Measurements from ENCODE around the gene PTPRS. TPM values are rescaled to one million over a fixed set of nuclear protein-coding genes. Genes with fewer than 3 reads are reported as not detected.
"Not testable (repeated sequence)": the region's sequence is repeated elsewhere in the genome, so short reads cannot be mapped to it uniquely, and the experiment has no call there.

Gene PTPRS
- total RNA-seq: 0.05 and 0.09 TPM in 2 replicates

DNA sequence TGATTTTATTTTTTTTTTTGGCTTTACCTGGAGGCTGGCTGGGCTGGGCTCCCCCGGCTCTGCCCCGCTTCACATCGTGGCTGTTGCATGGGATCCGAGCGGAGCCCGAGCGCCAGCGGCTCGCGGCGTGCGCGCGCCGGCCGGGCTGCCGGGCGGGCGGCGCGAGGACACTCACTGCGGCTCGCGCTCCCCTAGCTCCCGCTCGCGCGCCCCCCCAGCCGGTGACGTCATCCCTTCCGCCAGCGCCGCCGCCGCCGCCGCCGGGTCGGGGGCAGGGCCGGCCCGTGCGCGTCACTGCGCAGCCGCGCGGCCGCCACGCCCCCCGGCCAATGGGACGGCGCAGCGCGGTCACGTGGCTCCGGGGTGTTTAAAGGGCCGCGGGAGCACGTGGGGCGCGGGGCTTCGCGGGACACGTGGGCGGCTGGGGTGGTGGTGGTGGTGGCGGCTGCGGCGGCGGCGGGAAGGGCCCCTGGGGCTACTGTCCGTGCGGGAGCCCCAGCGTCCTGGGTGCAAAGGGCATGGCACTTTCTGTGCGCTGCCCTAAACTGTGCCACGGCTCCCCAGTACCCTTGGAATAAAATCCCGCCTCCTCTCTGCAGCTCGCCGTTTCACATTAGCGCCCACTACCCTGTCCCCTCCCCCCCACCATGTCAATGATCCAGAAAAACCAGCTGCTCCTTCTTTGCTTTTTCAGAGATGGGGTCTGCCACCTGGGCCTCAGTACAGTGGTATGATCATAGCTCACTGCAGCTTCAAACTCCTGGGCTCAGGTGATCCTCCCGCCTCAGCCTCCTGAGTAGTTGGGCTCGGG, at the start of gene PTPRS:
Gene PTPRS, minus strand, starts transcription at position 176 of the 811 bp plus-strand sequence. CDS start 54,672 bp downstream, outside the sequence.
- intact Hi-C loops (cut with micrococcal nuclease): no loop called here
- Mint-ChIP-seq H3K27ac (no peak within 1 kb of the TSS), H3K27me3 (peaks cover 45% of the 10 kb centered on the region), H3K4me1 (peaks cover 8% of the 10 kb centered on the region), H3K4me3 (peak within 1 kb of the TSS; percentile 68), H3K36me3 (ENCODE audit: low read depth) (peaks cover 2% of the 10 kb centered on the region), H3K9me3 (peaks cover 4% of the 10 kb centered on the region)
- peak; percentile 84 for DNase-seq

- peaks cover 21% of the 10 kb centered on the region for H3K9me3 Mint-ChIP-seq
- H3K36me3 Mint-ChIP-seq (ENCODE audit: low read depth): no peaks in the 10 kb centered on the region
- no peak overlapping the region for H3K4me3 Mint-ChIP-seq
- no peaks in the 10 kb centered on the region for H3K4me1 Mint-ChIP-seq
- no peaks in the 10 kb centered on the region for H3K27me3 Mint-ChIP-seq
- intact Hi-C loops (cut with micrococcal nuclease): no loop called here
- no peak for DNase-seq
- no peak overlapping the region for H3K27ac Mint-ChIP-seq
Observed at GRCh38 chr19:5389353-5389752, 48.7 kb upstream of the PTPRS start.

- DNase-seq: no peak
- intact Hi-C loops (cut with micrococcal nuclease): no loop called here
- H3K9me3 Mint-ChIP-seq: peaks cover 24% of the 10 kb centered on the region
- no peak overlapping the region for H3K4me3 Mint-ChIP-seq
- no peaks in the 10 kb centered on the region for H3K27me3 Mint-ChIP-seq
- peaks cover 3% of the 10 kb centered on the region for H3K36me3 Mint-ChIP-seq (ENCODE audit: low read depth)
- no peak overlapping the region for H3K27ac Mint-ChIP-seq
- H3K4me1 Mint-ChIP-seq: no peaks in the 10 kb centered on the region
Observed at GRCh38 chr19:5387472-5387871, 46.9 kb upstream of the PTPRS start.

GRCh38 chr19:5386841-5387240, 46.2 kb upstream of the PTPRS start:
- Mint-ChIP-seq H3K36me3 (ENCODE audit: low read depth) (peaks cover 4% of the 10 kb centered on the region), H3K4me3 (no peak overlapping the region), H3K9me3 (peaks cover 26% of the 10 kb centered on the region), H3K27ac (no peak overlapping the region), H3K4me1 (no peaks in the 10 kb centered on the region), H3K27me3 (no peaks in the 10 kb centered on the region)
- intact Hi-C loops (cut with micrococcal nuclease): no loop called here
- DNase-seq: no peak

- H3K36me3 Mint-ChIP-seq (ENCODE audit: low read depth); H3K4me1 Mint-ChIP-seq; H3K27me3 Mint-ChIP-seq; H3K27ac Mint-ChIP-seq; DNase-seq; intact Hi-C loops (cut with micrococcal nuclease); H3K4me3 Mint-ChIP-seq: not testable (repeated sequence)
- H3K9me3 Mint-ChIP-seq: peaks cover 19% of the 10 kb centered on the region
Observed at GRCh38 chr19:5381197-5381596, 40.6 kb upstream of the PTPRS start.

DNA sequence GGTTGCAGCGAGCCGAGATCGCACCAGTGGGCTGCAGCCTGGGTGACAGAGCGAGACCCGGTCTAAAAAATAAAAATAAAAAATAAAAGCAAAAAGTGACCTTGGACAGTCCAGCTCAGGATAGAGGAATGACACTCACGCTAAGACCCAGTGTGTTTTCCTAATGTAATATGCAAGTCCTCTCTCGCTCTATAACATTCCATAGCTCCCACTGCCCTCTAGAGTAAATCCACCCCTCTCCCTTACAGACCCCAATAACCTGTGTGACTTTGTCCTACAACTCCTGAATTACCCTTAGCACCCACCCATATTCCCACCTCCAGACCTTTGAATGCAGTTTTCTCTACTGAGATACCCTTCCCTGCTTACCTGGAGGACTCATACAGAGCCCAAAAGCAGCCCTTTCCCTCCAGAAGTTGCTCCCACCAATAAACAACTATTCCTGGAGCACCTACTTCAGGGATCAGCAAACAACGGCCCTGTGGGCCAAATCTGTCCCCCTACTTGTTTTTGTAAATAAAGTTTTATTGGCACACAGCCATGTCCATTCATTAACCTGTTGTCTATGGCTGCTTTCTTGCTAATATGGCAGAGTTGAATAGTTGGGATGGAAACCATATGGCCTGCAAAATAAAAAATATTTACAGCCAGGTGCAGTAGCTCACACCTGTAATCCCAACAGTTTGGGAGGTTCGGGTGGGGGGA, 39.8 kb upstream of the PTPRS start:
- Mint-ChIP-seq H3K27ac (no peak overlapping the region), H3K4me1 (no peaks in the 10 kb centered on the region), H3K4me3 (no peak overlapping the region), H3K36me3 (ENCODE audit: low read depth) (peaks cover 5% of the 10 kb centered on the region), H3K9me3 (peaks cover 19% of the 10 kb centered on the region), H3K27me3 (no peaks in the 10 kb centered on the region)
- no peak for DNase-seq
- intact Hi-C loops (cut with micrococcal nuclease): no loop called here

- DNase-seq: no peak
- Mint-ChIP-seq H3K27me3 (no peaks in the 10 kb centered on the region), H3K36me3 (ENCODE audit: low read depth) (peaks cover 2% of the 10 kb centered on the region), H3K9me3 (peaks cover 14% of the 10 kb centered on the region), H3K4me1 (no peaks in the 10 kb centered on the region), H3K27ac (no peak overlapping the region), H3K4me3 (no peak overlapping the region)
- intact Hi-C loops (cut with micrococcal nuclease): no loop called here
Observed at GRCh38 chr19:5376928-5377327, 36.3 kb upstream of the PTPRS start.

- no peak overlapping the region for H3K27ac Mint-ChIP-seq
- peaks cover 5% of the 10 kb centered on the region for H3K9me3 Mint-ChIP-seq
- intact Hi-C loops (cut with micrococcal nuclease): no loop called here
- no peaks in the 10 kb centered on the region for H3K4me1 Mint-ChIP-seq
- DNase-seq: no peak
- no peaks in the 10 kb centered on the region for H3K36me3 Mint-ChIP-seq (ENCODE audit: low read depth)
- H3K4me3 Mint-ChIP-seq: no peak overlapping the region
- no peaks in the 10 kb centered on the region for H3K27me3 Mint-ChIP-seq
Observed at GRCh38 chr19:5372572-5373200, 32.1 kb upstream of the PTPRS start.

GRCh38 chr19:5369962-5370367, 29.4 kb upstream of the PTPRS start:
- Mint-ChIP-seq H3K27me3 (no peaks in the 10 kb centered on the region), H3K9me3 (peaks cover 5% of the 10 kb centered on the region), H3K36me3 (ENCODE audit: low read depth) (no peaks in the 10 kb centered on the region), H3K27ac (no peak overlapping the region), H3K4me1 (no peaks in the 10 kb centered on the region), H3K4me3 (no peak overlapping the region)
- intact Hi-C loops (cut with micrococcal nuclease): no loop called here
- peak; percentile 81 for DNase-seq

GRCh38 chr19:5369304-5369703, 28.7 kb upstream of the PTPRS start:
- no peaks in the 10 kb centered on the region for H3K4me1 Mint-ChIP-seq
- H3K36me3 Mint-ChIP-seq (ENCODE audit: low read depth): no peaks in the 10 kb centered on the region
- intact Hi-C loops (cut with micrococcal nuclease): no loop called here
- H3K9me3 Mint-ChIP-seq: peaks cover 5% of the 10 kb centered on the region
- no peak for DNase-seq
- H3K27ac Mint-ChIP-seq: no peak overlapping the region
- no peak overlapping the region for H3K4me3 Mint-ChIP-seq
- no peaks in the 10 kb centered on the region for H3K27me3 Mint-ChIP-seq

DNA sequence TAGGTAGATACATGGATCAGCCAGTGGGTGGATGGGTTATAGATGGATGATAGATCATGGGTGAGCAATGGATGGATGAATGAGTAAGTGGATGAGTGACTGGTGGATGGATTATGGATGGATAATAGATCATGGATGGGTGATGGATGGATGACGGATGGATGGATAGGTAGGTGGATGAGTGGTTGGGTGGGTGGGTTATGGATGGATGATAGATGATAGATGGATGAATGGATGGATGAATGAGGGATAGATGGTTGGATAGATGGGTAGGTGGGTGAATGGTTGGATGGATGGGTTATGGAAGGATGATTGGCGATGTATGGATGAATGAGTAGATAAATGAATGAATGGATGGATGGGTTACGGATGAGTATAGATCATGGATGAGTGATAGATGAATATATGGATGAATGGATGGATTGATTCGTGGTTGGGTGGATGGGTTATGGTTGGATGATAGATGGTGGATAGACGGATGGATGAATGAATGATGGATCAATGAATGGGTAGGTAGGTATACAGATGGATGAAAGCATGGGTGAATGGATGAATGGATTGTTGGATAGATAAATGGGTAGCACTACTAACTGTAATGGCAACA, 27.0 kb upstream of the PTPRS start:
- H3K4me3 Mint-ChIP-seq: no peak overlapping the region
- H3K27me3 Mint-ChIP-seq: no peaks in the 10 kb centered on the region
- no peaks in the 10 kb centered on the region for H3K36me3 Mint-ChIP-seq (ENCODE audit: low read depth)
- H3K27ac Mint-ChIP-seq: no peak overlapping the region
- intact Hi-C loops (cut with micrococcal nuclease): no loop called here
- H3K9me3 Mint-ChIP-seq: peaks cover 5% of the 10 kb centered on the region
- no peak for DNase-seq
- no peaks in the 10 kb centered on the region for H3K4me1 Mint-ChIP-seq

DNA sequence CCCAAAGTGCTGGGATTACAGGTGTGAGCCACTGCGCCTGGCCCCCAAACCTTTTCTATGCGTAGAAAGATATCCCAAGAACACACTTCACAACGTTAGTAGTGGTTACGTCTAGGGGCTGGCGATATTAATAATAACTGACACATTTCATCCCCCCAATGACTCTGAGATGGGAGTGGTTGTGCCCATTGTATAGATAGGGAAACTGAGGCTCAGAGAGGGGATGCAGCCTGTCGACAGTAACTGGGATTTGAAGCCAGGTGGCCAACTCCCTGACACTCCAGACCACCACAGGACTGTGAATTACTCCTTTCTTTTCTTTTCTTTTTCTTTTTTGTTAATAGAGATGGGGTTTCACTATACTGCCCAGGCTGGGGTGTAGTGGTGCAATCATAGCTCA, 25.3 kb upstream of the PTPRS start:
- Mint-ChIP-seq H3K27ac (no peak overlapping the region), H3K27me3 (no peaks in the 10 kb centered on the region), H3K4me1 (no peaks in the 10 kb centered on the region), H3K36me3 (ENCODE audit: low read depth) (no peaks in the 10 kb centered on the region), H3K4me3 (no peak overlapping the region), H3K9me3 (no peaks in the 10 kb centered on the region)
- DNase-seq: no peak
- intact Hi-C loops (cut with micrococcal nuclease): no loop called here

GRCh38 chr19:5364674-5365073, 24.1 kb upstream of the PTPRS start:
- no peaks in the 10 kb centered on the region for H3K36me3 Mint-ChIP-seq (ENCODE audit: low read depth)
- H3K9me3 Mint-ChIP-seq: no peaks in the 10 kb centered on the region
- intact Hi-C loops (cut with micrococcal nuclease): no loop called here
- H3K27ac Mint-ChIP-seq: no peak overlapping the region
- no peak for DNase-seq
- H3K4me1 Mint-ChIP-seq: no peaks in the 10 kb centered on the region
- H3K4me3 Mint-ChIP-seq: no peak overlapping the region
- H3K27me3 Mint-ChIP-seq: no peaks in the 10 kb centered on the region

- H3K9me3 Mint-ChIP-seq; H3K4me3 Mint-ChIP-seq; intact Hi-C loops (cut with micrococcal nuclease); DNase-seq; H3K27ac Mint-ChIP-seq; H3K4me1 Mint-ChIP-seq; H3K27me3 Mint-ChIP-seq; H3K36me3 Mint-ChIP-seq (ENCODE audit: low read depth): not testable (repeated sequence)
Observed at GRCh38 chr19:5361839-5362238, 21.2 kb upstream of the PTPRS start.

Data from activated CD4-positive, alpha-beta T cell treated with anti-CD3 and anti-CD28 coated beads, Interleukin-2, amount 10 ng/mL, durations not matched to agents 24 days and 14 days (primary cell).